ENCODE measurements around the gene SIK2.
A peak's percentile ranks its signal among the peaks of the same experiment; 100 is the strongest.

The SIK2 gene

GRCh38 chr11:111734101-111734953 is 132.1 kb downstream of the SIK2 start:
- DNase-seq, result no peak

- no peak for DNase-seq
Measured at GRCh38 chr11:111734954-111735261, 132.7 kb downstream of the SIK2 start.

- DNase-seq, result peak; percentile 13
Measured at GRCh38 chr11:111735262-111736116, 133.2 kb downstream of the SIK2 start.

GRCh38 chr11:111736181-111736590 is 133.9 kb downstream of the SIK2 start:
- DNase-seq, result no peak

GRCh38 chr11:111736621-111737443 is 134.6 kb downstream of the SIK2 start:
- no peak for DNase-seq

- DNase-seq, result no peak
Measured at GRCh38 chr11:111737444-111738210, 135.4 kb downstream of the SIK2 start.

GRCh38 chr11:111739299-111739698 is 137.1 kb downstream of the SIK2 start:
- no peak for DNase-seq

- DNase-seq, result no peak
Measured at GRCh38 chr11:111741751-111742150, 139.5 kb downstream of the SIK2 start.

GRCh38 chr11:111743700-111744099 is 141.5 kb downstream of the SIK2 start:
- DNase-seq, result no peak

- DNase-seq, result no peak
Measured at GRCh38 chr11:111745719-111746504, 143.7 kb downstream of the SIK2 start.

- no peak for DNase-seq
Measured at GRCh38 chr11:111748035-111748804, 146.0 kb downstream of the SIK2 start.

- no peak for DNase-seq
Measured at GRCh38 chr11:111749646-111750045, 147.4 kb downstream of the SIK2 start.

GRCh38 chr11:111756097-111756496 is 153.8 kb downstream of the SIK2 start:
- DNase-seq, result no peak

GRCh38 chr11:111759376-111759775 is 157.1 kb downstream of the SIK2 start:
- no peak for DNase-seq

GRCh38 chr11:111759778-111760407 is 157.6 kb downstream of the SIK2 start:
- DNase-seq, result no peak

GRCh38 chr11:111761036-111761435 is 158.8 kb downstream of the SIK2 start:
- no peak for DNase-seq

GRCh38 chr11:111762526-111762925 is 160.3 kb downstream of the SIK2 start:
- no peak for DNase-seq

- DNase-seq, result no peak
Measured at GRCh38 chr11:111762981-111763643, 160.9 kb downstream of the SIK2 start.

GRCh38 chr11:111764621-111765020 is 162.4 kb downstream of the SIK2 start:
- DNase-seq, result no peak
